GM19240 (cell line): ENCODE results near the gene KRT2.
"Not testable (repeated sequence)": the region's sequence is repeated elsewhere in the genome, so short reads cannot be mapped to it uniquely, and the experiment has no call there.

Source experiments
- DNase-seq: peaks from one replicate; pipeline ENCODE4 v3.0.0; 2011; ENCODE audit warnings: low spot score; ENCODE audit not compliant: insufficient read length

The KRT2 gene

DNA sequence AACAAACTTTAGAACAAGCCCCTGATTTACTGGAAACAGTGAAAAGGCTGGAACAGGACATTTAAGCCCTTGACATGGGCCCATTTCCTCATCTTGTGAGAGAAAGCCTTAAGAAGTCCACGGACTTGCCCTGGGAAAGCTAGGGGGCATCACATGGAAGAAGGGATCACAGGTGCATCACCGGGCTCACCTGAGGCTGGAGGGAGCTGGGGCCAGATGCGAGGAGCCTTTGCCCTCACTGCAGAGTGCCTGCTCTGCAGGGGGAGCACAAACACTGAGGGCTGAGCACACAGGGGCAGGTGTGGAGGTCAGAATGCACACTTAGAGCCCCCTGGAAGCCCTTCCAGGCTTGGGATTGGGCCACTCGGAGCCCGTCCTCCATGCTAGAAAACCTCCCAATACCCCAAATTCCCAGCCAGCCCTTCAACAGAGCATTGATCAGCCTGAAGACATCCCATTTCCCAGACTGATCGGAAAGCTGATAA lies 33.4 kb upstream of the KRT2 start:
- no peak for DNase-seq

DNA sequence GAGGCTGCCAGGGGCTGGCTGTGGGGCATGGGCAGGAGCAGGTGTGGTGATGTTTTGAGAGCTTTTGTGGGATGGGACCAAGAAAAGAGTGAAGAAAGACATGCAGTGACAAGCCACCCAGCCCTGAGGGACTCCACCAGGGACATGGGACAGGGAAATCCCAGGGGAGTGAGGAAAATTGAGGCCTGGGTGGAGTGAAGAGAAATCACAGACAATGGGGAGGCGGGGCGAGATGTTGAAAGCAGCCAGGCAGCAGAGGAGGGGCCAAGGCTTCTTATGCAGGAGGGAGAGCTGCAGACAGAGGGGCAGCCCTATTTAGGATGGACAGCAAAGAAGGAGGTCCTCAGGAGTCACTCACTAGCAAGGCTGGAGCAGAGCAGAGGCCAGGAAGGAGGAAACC lies 32.4 kb upstream of the KRT2 start:
- DNase-seq = no peak

DNA sequence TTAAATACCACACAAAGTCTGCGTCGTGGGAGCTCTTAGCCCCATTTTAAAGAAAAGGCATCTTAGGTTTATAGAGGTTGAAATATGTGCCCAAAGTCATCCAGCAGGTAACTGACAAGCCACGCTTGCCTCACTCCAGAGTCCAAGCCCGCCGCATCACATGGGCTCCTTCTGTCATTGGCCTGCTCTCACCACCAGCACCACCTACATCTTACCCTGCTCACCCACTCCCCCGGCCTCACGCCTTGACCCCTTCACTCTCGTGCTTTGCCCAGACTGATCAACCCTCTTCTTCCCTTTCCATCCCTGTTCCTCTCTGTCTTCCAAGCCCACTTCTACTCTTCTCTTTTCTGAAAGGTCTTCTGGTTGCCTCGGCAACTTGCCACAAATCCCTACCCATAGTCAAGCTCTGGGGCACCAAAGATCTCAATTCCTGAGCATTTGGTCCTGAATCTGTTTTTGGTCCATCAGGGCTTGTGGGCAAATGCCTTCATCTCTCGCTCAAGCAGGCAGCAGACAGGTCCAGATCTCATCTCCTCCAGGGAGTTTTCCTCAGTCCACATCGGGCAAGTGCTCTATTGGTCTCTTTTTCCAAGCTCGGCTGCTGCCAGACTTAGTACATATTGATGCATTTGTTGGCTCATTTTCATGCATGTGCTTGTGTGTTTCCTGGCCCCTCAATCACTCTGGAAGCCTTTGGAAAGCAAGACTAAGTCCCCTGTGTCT lies 31.7 kb upstream of the KRT2 start:
- DNase-seq = no peak

DNA sequence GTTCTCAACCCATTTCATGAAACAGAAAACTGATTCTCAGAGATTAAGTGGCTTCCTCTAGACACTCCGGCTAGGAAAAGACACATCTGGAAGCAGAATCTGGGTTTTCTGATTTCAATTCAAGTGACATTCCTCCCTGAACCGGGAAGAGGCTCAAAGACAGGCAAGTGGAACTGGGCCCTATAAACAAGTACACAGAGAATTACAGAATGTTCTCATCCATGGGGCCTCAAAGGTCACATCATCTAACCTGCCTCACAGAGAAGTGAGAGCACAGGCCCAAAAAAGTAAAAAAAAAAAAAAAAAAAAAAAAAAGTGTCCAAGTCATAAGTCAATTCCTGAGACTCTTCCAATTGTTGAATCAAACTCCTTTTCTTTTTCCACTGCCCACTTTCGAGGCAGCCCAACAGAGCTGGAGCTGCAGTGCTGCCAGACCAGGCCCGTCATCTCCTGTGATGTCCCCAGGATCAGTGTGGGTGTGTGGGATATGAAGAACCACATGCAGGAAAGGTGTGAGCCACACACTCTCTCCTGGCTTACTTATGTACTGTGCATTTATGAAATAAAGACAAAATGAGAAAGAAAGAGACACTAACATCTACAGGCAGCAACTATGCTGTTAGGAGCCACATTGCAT lies 31.0 kb upstream of the KRT2 start:
- DNase-seq = no peak

DNA sequence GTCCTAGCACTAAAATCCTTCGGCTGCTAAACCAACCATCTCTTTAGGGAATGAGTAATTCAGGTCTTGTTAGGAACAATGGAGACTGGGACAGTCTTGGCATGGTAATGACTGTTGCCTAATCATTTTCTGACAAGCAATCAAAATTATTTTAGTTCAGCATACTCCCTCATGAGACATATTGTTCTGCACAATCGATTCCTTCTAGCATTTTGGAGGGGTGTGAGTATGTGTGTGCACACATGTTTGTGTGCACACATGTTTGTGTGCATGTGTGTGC lies 30.3 kb upstream of the KRT2 start:
- no peak for DNase-seq

DNA sequence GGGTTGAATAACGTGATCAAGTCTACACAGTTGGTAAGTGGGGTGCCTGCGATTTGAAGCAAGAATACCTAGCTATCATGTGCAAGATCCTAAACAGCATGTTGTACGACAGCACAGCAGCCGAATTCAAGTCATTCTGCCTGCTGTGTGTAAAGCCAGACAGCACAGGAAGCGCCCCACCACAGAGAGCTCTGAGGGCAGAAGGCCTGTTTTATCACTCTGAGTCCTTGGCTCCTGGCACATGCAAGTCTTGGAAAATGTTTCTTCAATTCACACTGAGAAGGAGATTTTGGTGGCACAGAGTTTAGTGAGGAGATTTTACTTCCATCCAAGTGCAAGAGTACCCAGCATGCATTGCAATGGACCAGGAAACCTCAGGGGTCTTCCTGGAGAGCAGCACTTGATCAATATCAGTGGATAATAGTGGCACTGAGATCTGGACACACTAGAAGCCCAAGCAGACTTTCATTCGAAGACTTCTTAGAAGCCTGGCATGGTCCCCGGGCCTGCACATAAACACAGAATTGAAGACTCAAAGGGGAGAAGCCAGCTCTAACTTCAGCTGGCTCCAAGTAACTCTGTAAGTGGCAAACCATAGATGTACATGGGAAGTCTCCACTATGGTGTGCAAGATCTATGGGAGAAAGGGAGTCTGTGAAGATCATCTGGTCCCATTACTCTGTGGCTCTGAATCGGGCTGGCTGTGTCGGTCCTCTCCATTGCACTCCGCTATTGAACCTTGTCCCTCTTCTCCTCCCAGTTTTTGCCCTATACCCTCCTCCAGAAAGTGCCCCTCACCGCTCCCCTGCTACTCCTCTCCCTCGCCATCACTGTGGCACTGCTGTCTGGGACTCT lies 29.7 kb upstream of the KRT2 start:
- no peak for DNase-seq

DNA sequence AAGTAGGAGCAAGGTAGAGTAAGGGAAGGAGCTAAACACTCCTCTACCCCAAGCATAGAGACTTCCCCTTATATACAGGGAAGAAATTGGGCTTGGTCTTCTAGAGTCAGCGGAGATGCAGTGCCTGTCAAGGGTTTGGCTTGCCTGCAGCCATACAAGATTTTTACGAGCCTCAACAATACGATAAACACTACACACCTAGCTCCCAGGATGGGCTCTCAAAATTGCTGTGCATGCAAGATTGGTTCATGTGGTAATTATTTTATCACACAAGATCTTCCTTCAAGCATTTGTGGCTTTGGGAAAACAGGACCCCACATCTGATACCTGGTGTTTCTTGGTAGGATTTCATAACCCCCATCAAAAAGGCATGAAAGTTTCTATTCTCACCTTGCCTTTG lies 28.4 kb upstream of the KRT2 start, which contains the start of gene KRT1:
KRT1 (minus strand) TSS at position 45 of the 400 bp plus-strand sequence. CDS start 59 bp downstream, outside the sequence.
- no peak for DNase-seq

DNA sequence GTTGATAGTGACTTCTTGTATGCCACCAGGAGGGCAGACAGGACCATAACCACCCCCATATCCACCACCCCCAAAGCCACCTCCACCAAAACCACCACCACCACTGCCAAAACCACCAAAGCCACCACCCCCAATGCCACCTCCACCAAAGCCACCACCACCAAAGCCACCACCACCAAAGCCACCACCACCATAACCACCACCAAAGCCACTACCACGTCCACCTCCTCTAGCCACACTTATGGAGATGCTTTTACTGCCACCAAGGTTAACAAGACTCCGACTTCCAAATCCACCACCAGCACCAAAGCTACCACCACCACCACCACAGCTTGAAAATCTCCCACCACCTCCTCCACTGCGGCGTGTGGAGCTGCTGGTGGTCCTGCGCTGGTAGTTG lies 27.9 kb upstream of the KRT2 start:
- no peak for DNase-seq

DNA sequence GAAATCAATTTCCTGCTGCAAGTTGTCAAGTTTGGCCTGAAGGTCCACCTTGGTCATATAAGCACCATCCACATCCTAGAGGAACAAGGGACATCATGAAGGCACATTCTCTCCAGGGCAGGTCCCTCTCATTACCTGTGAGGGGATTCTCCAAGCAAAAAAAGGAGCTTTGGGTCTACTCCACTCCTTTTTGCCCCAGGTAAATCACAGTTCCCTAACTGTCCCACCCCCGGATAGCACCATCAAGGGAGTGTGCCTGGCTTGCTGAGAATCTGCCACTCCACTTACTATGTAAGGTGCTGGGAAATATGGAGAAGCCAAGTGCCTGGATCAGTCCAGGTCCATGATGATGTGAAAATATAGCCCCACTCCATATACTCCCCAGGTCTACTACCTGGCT lies 25.7 kb upstream of the KRT2 start:
- no peak for DNase-seq

DNA sequence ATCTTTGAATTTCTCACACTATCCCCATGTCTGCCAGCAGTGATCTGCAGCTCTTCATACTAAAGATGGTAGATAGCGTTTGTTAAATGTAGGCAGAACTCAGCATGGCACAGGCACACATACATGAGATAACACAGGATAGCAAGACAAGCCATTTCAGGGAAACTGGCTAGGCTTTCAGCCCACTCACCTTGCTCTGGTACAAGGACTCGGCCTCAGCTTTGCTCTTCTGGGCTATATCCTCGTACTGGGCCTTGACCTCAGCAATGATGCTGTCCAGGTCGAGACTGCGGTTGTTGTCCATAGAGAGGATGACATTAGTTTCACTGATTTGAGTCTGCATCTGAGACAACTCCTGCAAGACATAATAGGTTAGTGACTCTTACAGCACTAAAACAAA lies 25.1 kb upstream of the KRT2 start:
- no peak for DNase-seq

DNA sequence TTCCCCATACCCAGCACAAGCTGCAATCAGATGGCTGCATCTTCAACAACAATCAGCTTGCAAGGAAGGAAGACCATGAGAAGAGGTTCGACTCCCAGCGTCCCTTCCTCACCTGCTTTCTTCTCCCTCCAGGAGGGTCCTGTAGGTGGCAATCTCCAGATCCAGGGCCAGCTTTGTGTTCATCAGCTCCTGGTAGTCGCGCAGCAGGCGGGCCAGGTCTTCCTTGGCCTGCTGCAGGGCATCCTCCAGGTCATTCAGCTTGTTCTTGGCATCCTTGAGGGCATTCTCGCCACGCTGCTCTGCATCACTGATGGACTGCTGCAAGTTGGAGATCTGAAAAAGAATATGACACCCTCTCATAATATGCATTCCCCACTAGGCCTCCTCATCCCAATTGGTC lies 24.2 kb upstream of the KRT2 start:
- no peak for DNase-seq

DNA sequence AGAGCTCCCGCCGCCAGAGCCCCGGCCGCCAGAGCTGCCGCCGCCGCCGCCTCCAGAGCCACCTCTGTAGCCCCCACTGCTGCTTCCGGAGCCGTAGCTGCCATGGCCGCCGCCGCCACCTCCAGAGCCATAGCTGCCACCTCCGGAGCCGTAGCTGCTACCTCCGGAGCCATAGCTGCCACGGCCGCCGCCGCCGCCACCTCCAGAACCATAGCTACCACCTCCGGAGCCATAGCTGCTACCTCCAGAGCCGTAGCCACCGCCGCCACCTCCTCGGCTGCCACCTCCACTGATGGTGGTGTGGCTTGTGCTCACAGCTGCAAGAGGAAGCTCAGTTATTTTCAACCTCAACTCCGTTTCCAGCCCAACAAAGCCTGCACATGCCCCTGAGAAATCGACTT lies 23.3 kb upstream of the KRT2 start:
- DNase-seq = no peak

DNA sequence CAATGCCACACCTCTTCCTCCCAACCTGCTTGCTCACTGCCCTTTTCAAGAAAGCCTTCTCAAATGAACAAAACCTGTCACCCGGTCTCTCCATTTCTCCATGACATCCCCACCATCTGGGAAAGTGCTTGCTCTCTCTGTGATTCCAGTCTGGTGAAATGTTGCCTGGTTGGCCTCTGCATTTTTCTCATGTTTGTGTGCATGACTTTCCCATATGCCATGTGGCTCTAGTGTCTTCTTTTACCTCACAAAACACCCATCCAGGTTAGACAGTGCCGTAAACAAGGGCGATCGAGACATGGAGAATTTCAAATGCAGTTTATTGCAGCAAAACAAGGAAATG lies 22.4 kb upstream of the KRT2 start:
- DNase-seq = no peak

DNA sequence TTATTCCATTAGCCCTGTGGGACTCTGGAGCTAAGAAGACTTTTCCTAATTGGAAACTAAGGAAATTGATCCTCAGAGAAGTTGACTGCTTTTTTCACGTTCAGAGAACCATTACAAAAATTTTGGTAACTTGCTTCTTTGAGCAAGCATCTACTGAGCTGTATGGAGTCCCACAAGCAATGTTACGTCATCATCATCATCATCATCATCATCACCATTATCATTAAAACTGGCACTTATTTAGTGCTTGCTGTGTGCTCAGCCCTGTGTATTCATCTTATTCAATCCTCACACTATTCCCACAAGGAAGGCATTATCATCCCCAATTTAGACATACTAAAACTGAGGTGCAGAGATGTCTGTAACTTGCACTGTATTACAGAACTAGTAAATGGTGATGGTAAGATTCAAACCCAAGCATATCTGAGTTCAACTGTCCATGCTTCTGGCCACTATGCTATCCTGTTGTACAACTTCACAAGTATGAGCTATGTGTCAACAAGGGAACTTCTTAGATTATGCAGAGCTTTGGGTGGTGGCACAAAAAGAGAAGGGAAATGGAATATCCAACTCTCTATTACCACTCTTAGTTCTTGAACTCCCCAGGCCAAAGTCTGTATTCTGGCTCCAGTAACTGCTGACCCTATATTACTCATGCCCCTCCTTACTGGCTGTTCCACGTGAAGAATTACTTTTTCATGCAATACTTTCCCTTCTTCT lies 21.9 kb upstream of the KRT2 start:
- no peak for DNase-seq

DNA sequence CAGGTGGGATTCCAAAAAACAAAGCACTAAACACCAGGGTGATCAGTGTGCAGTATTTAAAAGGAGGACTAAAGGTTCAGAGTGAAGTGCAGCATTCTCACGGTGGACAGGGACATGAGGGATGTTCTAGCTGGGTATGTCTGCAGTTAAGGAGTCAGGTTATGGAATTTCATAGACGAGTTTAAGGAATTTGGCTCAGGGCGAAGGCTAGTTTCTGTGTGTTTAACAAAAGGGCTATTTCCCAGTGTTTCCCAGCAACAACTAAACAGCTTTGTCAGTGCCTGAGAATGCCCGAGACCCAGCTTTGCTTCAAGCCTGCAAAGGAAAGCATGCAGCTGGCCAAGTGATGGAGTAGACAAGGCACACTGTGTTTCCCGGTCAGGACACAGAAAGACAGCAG lies 21.2 kb upstream of the KRT2 start:
- DNase-seq = no peak

DNA sequence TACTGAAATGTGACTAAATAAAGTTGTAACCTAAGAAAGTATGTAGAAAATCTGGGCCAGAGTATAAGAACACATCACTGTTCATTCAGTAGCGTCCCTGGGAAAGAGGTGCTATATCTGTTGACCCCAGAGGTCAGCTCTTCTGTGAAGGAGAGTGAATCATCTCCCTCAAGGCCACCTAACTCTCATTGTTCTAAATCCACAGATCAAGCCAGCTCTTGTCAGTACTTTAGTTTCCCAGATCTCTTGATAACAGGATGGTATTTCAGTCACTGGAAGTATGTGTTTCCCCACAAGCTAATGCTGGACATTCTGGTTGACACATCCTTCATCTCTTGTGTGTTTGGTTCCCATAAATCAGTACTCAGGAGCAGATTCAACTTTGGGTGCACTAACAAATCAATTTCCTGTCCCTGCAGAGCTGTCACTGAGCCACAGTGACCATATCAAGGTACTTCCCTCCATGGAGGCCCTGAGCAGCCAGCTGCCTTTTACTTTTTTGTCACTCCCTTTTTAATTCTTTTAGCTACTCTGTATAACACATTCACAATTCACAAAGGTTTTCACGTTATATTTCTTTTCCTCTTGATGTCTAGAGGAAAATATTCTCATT lies 20.4 kb upstream of the KRT2 start:
- no peak for DNase-seq

DNA sequence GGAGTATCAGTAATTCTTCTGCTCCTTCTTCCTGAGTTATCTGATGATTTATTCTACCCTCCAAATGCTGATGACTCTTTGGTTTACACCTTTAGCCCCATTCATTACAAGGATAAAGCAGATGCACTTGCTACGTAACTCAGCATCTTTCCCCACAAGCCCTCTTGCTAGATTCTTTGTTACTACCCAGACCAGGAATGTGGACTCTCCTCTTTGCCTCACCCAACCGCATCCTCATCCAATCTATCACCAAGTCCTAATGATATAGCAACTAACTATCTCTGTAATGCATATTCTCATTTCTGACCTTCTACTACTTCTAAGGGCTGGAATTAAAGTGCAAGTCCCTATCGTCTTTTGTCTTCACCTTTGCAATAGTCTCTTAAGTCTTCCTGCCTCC lies 18.9 kb upstream of the KRT2 start:
- DNase-seq = no peak

DNA sequence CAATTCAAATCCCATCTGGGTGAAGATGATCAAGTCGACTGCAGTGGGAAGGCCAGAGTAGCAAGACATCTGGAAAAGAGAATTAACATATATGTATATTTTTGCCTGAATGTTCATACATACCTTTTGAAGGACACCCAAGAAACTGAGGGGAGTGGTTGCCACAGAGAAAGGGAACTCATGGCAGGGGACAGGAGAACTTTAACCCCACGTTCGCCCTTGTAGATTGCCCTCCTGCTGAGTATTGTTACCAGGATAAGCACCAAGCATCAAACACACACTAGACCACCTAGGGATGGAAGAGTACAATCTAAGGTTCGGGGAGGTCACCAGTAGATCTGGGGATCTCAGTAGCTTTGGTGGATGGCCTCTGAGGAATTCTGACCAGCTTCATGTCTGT lies 18.5 kb upstream of the KRT2 start:
- DNase-seq = no peak

DNA sequence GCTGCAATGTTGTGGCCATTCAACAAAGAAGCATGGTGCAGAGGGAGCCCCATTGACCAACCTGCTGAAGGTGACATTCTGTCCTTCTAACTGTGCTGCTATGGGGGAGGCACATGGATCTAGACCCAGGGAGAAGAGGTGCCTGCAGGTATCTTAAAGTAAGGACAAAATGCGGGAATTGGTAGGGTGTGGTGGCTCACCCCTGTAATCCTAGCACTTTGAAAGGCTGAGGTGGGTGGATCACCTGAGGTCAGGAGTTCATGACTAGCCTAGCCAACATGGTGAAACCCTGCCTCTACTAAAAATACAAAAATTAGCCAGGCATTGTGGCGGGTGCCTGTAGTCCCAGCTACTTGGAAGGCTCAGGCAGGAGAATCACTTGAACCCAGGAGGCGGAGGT lies 17.9 kb upstream of the KRT2 start:
- not testable (repeated sequence) for DNase-seq

DNA sequence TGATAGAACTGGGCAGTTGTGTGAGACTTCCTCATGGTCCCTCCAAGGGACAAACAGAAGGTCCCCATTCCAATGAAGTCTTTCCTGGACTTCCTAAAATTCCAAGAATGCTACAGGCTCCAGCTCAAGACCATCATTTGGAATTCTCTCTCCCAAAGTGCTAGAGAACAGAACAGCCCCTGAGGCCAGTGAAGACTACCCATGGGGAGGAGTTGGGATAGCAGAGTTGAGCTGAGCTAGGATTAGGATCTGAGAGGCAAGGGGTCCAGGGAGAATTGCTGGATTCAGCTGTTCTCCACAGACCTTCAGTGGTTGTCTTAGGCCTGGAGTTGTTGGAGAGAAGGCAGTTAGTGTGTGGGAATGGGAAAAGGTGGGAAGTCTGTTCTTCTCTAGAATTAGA lies 17.4 kb upstream of the KRT2 start:
- DNase-seq = no peak

DNA sequence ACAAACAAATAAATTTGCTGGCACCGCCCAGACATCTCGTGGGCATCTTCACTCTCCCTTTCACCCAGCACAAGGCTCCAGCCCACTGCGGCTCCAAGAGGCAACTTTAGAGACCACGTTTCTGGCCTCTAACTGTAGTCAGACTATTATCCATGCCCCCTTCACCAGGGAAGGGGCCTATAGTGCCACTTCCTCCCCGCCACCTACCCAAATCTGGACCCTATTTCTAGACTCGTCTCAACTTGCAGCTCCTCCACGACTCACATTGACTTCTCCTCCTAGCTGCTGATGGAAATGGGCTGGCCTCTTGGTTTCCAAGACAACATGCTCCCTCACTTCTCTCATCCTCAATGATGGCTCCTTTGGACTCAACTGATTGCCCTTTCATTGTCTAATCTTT lies 15.9 kb upstream of the KRT2 start:
- DNase-seq = no peak

DNA sequence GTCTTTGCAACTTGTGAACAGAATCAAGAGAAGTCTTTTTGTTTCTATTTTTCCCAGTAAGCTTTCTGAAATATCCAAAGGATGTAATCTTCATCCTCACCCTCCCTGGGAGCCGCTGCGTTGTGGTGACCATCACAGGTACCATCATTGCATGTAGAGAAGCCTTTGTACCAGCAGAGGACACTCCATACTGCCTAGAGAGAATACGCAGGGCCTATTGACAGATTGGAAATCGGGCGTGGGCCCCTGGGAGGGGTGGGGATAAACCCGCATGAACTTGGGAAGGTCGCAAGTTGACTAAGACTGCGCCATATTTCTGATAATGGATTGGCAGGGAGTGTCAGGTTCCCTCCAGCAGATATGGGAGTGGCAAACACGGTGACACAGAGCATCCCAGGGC lies 15.5 kb upstream of the KRT2 start:
- no peak for DNase-seq
